ENCODE measurements around the gene GAS6. TPM values are rescaled to one million over a fixed set of nuclear protein-coding genes. Genes with fewer than 3 reads are reported as not detected.

Gene GAS6
- total RNA-seq, 1 experiment from 2014 or later: 28.1 TPM

GRCh38 chr13:113850722-113851479, 13.0 kb downstream of the GAS6 start:
- ATAC-seq: no peak
- ChIA-PET POLR2A (no interaction called here), CTCF (no interaction called here)
- H3K4me1 ChIP-seq (ENCODE audit: control insufficient read depth, insufficient read depth, low read length): no peaks in the 10 kb centered on the region; the same call in 1 of the 2 replicates
- in situ Hi-C loops (cut with HindIII; ENCODE audit: low pct_unique_long_range_greater_than_20kb, low sequenced_read_pairs) (no loop called here), intact Hi-C loops (cut with micrococcal nuclease; ENCODE audit: unreplicated experiment) (no loop called here)
- no peaks in the 10 kb centered on the region for H3K36me3 ChIP-seq (ENCODE audit: control insufficient read depth, insufficient read depth, low read length)
- H3K27me3 ChIP-seq (ENCODE audit: control insufficient read depth, insufficient read depth, low read length): no peaks in the 10 kb centered on the region
- H3K27ac ChIP-seq (ENCODE audit: low read length): no peak overlapping the region
- H3K4me3 ChIP-seq (ENCODE audit: low read depth in 2 of 2, low read length in 2 of 2): no peak overlapping the region
- TF ChIP-seq POLR2AphosphoS5 (IDR thresholded peaks at IDR 0.05; ENCODE audit: low read depth, low read length): no peak
- TSS peak; percentile 44 for BruUV-seq (replicated peaks)
- H3K9me3 ChIP-seq (ENCODE audit: control insufficient read depth, insufficient read depth, low read depth, low read length): no peaks in the 10 kb centered on the region
- DNase-seq (ENCODE audit: low read depth, low spot score): no peak

- DNase-seq (ENCODE audit: low read depth, low spot score): no peak
- no peak for ATAC-seq
- no peaks in the 10 kb centered on the region; the same call in 1 of the 2 replicates for H3K4me1 ChIP-seq (ENCODE audit: control insufficient read depth, insufficient read depth, low read length)
- no peak overlapping the region for H3K4me3 ChIP-seq (ENCODE audit: low read depth in 2 of 2, low read length in 2 of 2)
- CTCF ChIA-PET: no interaction called here
- no peak overlapping the region for H3K27ac ChIP-seq (ENCODE audit: low read length)
- POLR2A ChIA-PET: no interaction called here
- BruUV-seq (replicated peaks): no TSS peak
- no peaks in the 10 kb centered on the region for H3K27me3 ChIP-seq (ENCODE audit: control insufficient read depth, insufficient read depth, low read length)
- no peak for TF ChIP-seq REST (IDR thresholded peaks at IDR 0.05; ENCODE audit: insufficient read depth in 1 of 2, low read depth in 2 of 2, low read length in 1 of 2)
- TF ChIP-seq CTCF (IDR thresholded peaks at IDR 0.05): no peak
- no peak for TF ChIP-seq SIN3A (IDR thresholded peaks at IDR 0.05; ENCODE audit: borderline replicate concordance, insufficient read depth, low read depth, low read length)
- in situ Hi-C loops (cut with HindIII; ENCODE audit: low pct_unique_long_range_greater_than_20kb, low sequenced_read_pairs): no loop called here
- H3K9me3 ChIP-seq (ENCODE audit: control insufficient read depth, insufficient read depth, low read depth, low read length): no peaks in the 10 kb centered on the region
- intact Hi-C loops (cut with micrococcal nuclease; ENCODE audit: unreplicated experiment): no loop called here
- no peaks in the 10 kb centered on the region for H3K36me3 ChIP-seq (ENCODE audit: control insufficient read depth, insufficient read depth, low read length)
Observed at GRCh38 chr13:113849981-113850721, 13.7 kb downstream of the GAS6 start.

- Histone ChIP-seq H3K9me3 (ENCODE audit: control insufficient read depth, insufficient read depth, low read depth, low read length) (no peaks in the 10 kb centered on the region), H3K27ac (ENCODE audit: low read length) (no peak overlapping the region), H3K4me1 (ENCODE audit: control insufficient read depth, insufficient read depth, low read length) (no peaks in the 10 kb centered on the region; the same call in 1 of the 2 replicates), H3K27me3 (ENCODE audit: control insufficient read depth, insufficient read depth, low read length) (no peaks in the 10 kb centered on the region), H3K4me3 (ENCODE audit: low read depth in 2 of 2, low read length in 2 of 2) (no peak overlapping the region), H3K36me3 (ENCODE audit: control insufficient read depth, insufficient read depth, low read length) (no peaks in the 10 kb centered on the region)
- POLR2A ChIA-PET: no interaction called here
- CTCF ChIA-PET: no interaction called here
- no TSS peak for BruUV-seq (replicated peaks)
- intact Hi-C loops (cut with micrococcal nuclease; ENCODE audit: unreplicated experiment): no loop called here
- no peak for TF ChIP-seq SIN3A (IDR thresholded peaks at IDR 0.05; ENCODE audit: borderline replicate concordance, insufficient read depth, low read depth, low read length)
- TF ChIP-seq TCF7L2 (IDR thresholded peaks at IDR 0.05; ENCODE audit: low read depth, low read length): no peak
- no peak for TF ChIP-seq CTCF (IDR thresholded peaks at IDR 0.05)
- TF ChIP-seq REST (IDR thresholded peaks at IDR 0.05; ENCODE audit: insufficient read depth in 1 of 2, low read depth in 2 of 2, low read length in 1 of 2): no peak
- TF ChIP-seq POLR2AphosphoS5 (IDR thresholded peaks at IDR 0.05; ENCODE audit: low read depth, low read length): no peak
- ATAC-seq (no peak), DNase-seq (ENCODE audit: low read depth, low spot score) (no peak)
- in situ Hi-C loops (cut with HindIII; ENCODE audit: low pct_unique_long_range_greater_than_20kb, low sequenced_read_pairs): no loop called here
Observed at GRCh38 chr13:113849546-113849945, 14.3 kb downstream of the GAS6 start.
